Suprapubic skin (tissue), 4 donors: ENCODE results near the gene DNAJC28. TPM values are rescaled to one million over a fixed set of nuclear protein-coding genes. Genes with fewer than 3 reads are reported as not detected.

Experiments used
- DNase-seq, 2 donors: peaks; one replicate each; pipeline ENCODE4 v3.0.0-alpha.2; 2019; ENCODE audit warnings: low spot score in 2 of 2
- H3K27ac ChIP-seq: fragments of 200-600 bp; sonication (generic); one replicate; pipeline ENCODE4 v1.5.1; 2019
- H3K27me3 ChIP-seq: fragments of 200-600 bp; sonication (generic); one replicate; pipeline ENCODE4 v1.5.1; 2019
- H3K36me3 ChIP-seq: fragments of 200-600 bp; sonication (generic); one replicate; pipeline ENCODE4 v1.5.1; 2019
- H3K4me1 ChIP-seq: fragments of 200-600 bp; sonication (generic); one replicate; pipeline ENCODE4 v1.5.1; 2019
- H3K4me3 ChIP-seq: fragments of 200-600 bp; sonication (generic); one replicate; pipeline ENCODE4 v1.5.1; 2019; ENCODE audit warnings: mild to moderate bottlenecking
- H3K9me3 ChIP-seq: fragments of 200-600 bp; sonication (generic); one replicate; pipeline ENCODE4 v1.5.1; 2019
- EP300 ChIP-seq: sonication (generic); formaldehyde crosslinking; IDR thresholded peaks from one replicate; pipeline ENCODE4 v1.6.1; 2017; ENCODE audit warnings: antibody characterized with exemption
- POLR2A ChIP-seq, 2 donors: fragments of 450-650 bp; IDR thresholded peaks; one replicate each; pipeline ENCODE4 v1.6.1; 2017; ENCODE audit warnings: antibody characterized with exemption in 2 of 2, mild to moderate bottlenecking in 2 of 2, moderate library complexity in 2 of 2
- POLR2AphosphoS5 ChIP-seq, 3 donors: sonication (generic); formaldehyde crosslinking; IDR thresholded peaks; one replicate each; pipeline ENCODE4 v1.6.1; 2017; ENCODE audit warnings: antibody characterized with exemption in 3 of 3
- WGBS: methylation state at CpG from one replicate; pipeline ENCODE4 v1.1.5; 2018; 5-methylcytosine and 5-hydroxymethylcytosine counted together
- total RNA-seq, 4 donors: library from RNA; depleted of rRNA; stranded (reverse); fragments of >200 nt; gene quantifications; one replicate each; pipeline ENCODE4 v1.1.0, GENCODE V29; 2016
- TF ChIP-seq, protein P1 (sequence below), 2 donors: fragments of 200-600 bp in 1 of 2; fragments of 450-650 bp in 1 of 2; sonication (generic) in 1 of 2; IDR thresholded peaks; one replicate each; pipeline ENCODE4 v1.5.1; 2016 to 2019; ENCODE audit warnings: antibody characterized with exemption in 2 of 2, mild to moderate bottlenecking in 1 of 2, moderate library complexity in 1 of 2

Gene DNAJC28
- total RNA-seq, 4 donors from 2014 or later, result 1.9 to 4.5 (median 2.8) TPM

DNA sequence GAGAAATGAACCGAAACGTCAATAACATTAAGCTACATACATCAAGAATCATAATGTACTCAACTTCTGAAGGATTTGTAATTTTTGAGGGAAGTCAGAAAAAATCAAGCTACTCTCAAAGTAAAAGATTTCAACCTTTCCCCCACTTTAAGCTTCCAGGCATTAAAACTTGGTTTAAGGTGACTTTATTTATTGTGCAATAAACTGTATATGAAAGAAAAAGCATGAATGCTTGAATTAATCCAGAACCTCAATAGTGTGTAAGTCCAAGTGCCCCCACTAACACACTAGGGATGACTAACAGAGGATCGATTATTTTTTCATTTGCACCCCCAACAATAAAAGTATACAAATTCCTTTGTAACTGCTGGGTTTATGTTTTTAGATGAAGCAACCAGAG, 39.5 kb upstream of the DNAJC28 start:
- H3K4me1 ChIP-seq, result no peaks in the 10 kb centered on the region
- H3K9me3 ChIP-seq, result no peaks in the 10 kb centered on the region
- DNase-seq, result no peak
- H3K4me3 ChIP-seq, result no peak overlapping the region
- TF ChIP-seq EP300, result no peak
- no peak for TF ChIP-seq POLR2AphosphoS5 (IDR thresholded peaks at IDR 0.05)
- TF ChIP-seq, protein P1, sequence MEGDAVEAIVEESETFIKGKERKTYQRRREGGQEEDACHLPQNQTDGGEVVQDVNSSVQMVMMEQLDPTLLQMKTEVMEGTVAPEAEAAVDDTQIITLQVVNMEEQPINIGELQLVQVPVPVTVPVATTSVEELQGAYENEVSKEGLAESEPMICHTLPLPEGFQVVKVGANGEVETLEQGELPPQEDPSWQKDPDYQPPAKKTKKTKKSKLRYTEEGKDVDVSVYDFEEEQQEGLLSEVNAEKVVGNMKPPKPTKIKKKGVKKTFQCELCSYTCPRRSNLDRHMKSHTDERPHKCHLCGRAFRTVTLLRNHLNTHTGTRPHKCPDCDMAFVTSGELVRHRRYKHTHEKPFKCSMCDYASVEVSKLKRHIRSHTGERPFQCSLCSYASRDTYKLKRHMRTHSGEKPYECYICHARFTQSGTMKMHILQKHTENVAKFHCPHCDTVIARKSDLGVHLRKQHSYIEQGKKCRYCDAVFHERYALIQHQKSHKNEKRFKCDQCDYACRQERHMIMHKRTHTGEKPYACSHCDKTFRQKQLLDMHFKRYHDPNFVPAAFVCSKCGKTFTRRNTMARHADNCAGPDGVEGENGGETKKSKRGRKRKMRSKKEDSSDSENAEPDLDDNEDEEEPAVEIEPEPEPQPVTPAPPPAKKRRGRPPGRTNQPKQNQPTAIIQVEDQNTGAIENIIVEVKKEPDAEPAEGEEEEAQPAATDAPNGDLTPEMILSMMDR (IDR thresholded peaks at IDR 0.05), result no peak
- no peak for TF ChIP-seq POLR2A (IDR thresholded peaks at IDR 0.05)
- H3K36me3 ChIP-seq, result peaks cover 90% of the 10 kb centered on the region
- WGBS, result 88% methylated on average over 3 of the region's 3 CpGs
- no peak overlapping the region for H3K27ac ChIP-seq
- no peaks in the 10 kb centered on the region for H3K27me3 ChIP-seq

DNA sequence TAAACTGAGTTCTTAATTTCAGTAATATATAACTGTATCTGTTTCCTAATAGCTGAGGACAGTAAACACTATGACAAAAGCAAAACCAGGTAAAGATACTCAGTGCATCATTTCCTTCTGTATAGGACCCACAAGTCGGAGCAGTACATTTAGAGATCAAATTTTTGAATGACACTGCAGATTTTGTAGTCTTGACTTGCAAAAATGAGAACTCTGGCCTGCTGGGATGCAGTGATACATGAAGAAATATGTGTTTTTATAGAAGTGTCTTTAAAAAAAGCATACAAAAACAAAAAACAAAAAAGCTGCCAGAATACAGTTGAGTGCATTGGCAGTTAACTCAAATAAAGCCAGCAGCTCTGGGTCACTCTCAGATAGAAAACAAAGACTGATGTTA, 31.4 kb upstream of the DNAJC28 start:
- TF ChIP-seq POLR2A (IDR thresholded peaks at IDR 0.05) (no peak), EP300 (no peak)
- TF ChIP-seq, protein P1 (IDR thresholded peaks at IDR 0.05), result no peak
- 71% methylated on average over 1 of the region's 1 CpG for WGBS
- Histone ChIP-seq H3K27me3 (no peaks in the 10 kb centered on the region), H3K9me3 (no peaks in the 10 kb centered on the region), H3K4me3 (no peak overlapping the region), H3K36me3 (peaks cover 52% of the 10 kb centered on the region), H3K27ac (no peak overlapping the region), H3K4me1 (no peaks in the 10 kb centered on the region)
- no peak for DNase-seq

DNA sequence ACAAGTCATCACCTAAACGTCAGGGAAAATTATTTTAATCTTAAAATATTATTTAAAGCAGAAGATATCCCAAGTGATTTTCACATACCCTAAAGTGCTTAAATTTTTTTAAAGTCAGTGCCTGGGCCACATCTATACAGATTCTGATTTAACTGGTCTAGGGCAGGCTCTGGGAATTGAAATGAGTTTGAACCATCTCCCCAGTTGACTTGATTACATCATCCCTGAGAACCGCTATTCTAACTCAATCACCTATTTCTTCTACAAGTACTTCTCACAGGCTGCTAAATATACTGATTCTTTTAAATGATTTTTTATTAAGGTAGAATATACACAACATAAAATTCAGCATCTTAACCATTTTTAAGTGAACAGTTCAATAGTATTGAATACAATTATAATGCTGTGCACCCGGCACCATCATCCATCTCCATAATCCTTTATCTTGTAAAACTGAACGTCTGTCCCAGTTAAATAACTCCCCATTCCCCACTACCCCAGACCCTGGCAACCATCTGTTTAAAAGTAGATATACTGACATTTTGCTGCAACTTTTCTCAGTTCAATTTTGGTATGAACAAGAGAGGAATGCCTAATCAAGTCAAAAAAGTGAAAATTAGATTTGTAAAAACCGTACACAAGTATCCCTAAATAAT, 30.9 kb upstream of the DNAJC28 start:
- peaks cover 52% of the 10 kb centered on the region for H3K36me3 ChIP-seq
- 91% methylated on average over 5 of the region's 5 CpGs for WGBS

DNA sequence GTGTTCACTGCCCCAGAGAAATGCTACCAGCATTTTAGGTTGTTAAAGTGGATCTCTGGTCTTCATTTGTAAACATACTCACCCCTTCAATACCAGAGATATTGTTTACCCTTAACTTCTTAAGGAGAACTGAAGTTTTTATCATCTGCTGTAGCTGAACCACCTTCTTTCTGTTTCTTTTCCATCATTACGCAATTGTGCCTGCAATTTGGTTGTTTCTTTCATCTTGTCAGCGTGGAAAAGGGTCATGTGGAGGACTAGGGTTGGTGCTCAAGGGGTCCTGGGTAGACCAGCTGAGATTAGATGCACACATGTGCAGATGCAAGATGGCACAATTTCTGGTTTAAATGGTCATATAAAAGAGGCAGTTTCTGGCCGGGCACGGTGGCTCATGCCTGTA, 27.4 kb upstream of the DNAJC28 start:
- H3K9me3 ChIP-seq, result no peaks in the 10 kb centered on the region
- H3K4me1 ChIP-seq, result no peaks in the 10 kb centered on the region
- H3K27ac ChIP-seq, result no peak overlapping the region
- H3K27me3 ChIP-seq, result no peaks in the 10 kb centered on the region
- WGBS, result 98% methylated on average over 4 of the region's 4 CpGs
- DNase-seq, result no peak
- peaks cover 71% of the 10 kb centered on the region for H3K36me3 ChIP-seq
- TF ChIP-seq, protein P1 (IDR thresholded peaks at IDR 0.05), result no peak
- TF ChIP-seq POLR2AphosphoS5 (IDR thresholded peaks at IDR 0.05) (no peak), EP300 (no peak), POLR2A (IDR thresholded peaks at IDR 0.05) (no peak)
- H3K4me3 ChIP-seq, result no peak overlapping the region

More for the DNA sequence above, 30.9 kb upstream of the DNAJC28 start:
- H3K9me3 ChIP-seq, result no peaks in the 10 kb centered on the region
- TF ChIP-seq, protein P1 (IDR thresholded peaks at IDR 0.05), result no peak
- no peak for TF ChIP-seq POLR2AphosphoS5 (IDR thresholded peaks at IDR 0.05)
- no peak for TF ChIP-seq EP300
- H3K4me3 ChIP-seq, result no peak overlapping the region
- no peak for DNase-seq
- no peaks in the 10 kb centered on the region for H3K27me3 ChIP-seq
- H3K4me1 ChIP-seq, result no peaks in the 10 kb centered on the region
- no peak overlapping the region for H3K27ac ChIP-seq

DNA sequence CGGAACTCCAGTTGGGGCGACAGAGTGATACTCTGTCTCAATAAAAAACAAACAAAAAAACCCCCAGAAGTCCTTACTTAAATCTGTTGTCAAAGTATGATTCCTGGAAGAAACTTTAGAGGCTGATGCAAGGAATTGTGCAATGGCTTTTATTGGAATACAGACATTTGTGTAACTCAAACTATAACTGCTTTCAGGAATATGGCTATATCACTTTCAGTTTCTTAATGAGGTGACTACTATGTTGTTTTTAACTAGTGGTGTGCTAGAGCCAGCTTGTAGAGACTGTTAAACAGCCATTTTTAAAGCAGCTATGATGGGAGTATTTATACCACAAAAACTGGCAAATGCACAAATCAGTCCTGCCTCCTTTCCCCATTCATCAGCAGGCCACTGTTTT, 22.7 kb upstream of the DNAJC28 start:
- Histone ChIP-seq H3K4me3 (no peak overlapping the region), H3K27me3 (no peaks in the 10 kb centered on the region), H3K36me3 (peaks cover 92% of the 10 kb centered on the region), H3K4me1 (no peaks in the 10 kb centered on the region), H3K27ac (no peak overlapping the region), H3K9me3 (no peaks in the 10 kb centered on the region)
- TF ChIP-seq POLR2AphosphoS5 (IDR thresholded peaks at IDR 0.05) (no peak), EP300 (no peak)
- WGBS, result 96% methylated on average over 2 of the region's 2 CpGs
- no peak for DNase-seq

DNA sequence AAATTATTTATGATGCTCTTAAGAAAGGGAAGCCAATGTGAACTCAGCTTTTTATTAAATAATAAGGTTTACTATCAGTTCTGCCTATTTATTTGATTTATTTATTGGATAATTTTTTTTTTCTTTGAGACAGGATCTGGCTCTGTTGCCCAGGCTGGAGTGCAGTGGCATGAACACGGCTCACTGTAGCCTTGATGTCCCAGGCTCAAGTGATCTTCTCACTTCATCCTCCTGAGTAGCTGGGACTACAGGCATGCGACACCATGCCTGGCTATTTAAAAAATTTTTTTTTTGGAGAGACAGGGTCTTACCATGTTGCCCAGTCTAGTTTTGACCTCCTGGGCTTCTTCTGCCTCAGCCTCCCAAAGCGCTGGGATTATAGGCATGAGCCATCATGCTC, 21.0 kb upstream of the DNAJC28 start:
- no peaks in the 10 kb centered on the region for H3K4me1 ChIP-seq
- H3K4me3 ChIP-seq, result no peak overlapping the region
- WGBS, result 96% methylated on average over 3 of the region's 3 CpGs
- no peak for DNase-seq
- no peaks in the 10 kb centered on the region for H3K9me3 ChIP-seq
- H3K36me3 ChIP-seq, result peaks cover 77% of the 10 kb centered on the region
- H3K27me3 ChIP-seq, result no peaks in the 10 kb centered on the region
- H3K27ac ChIP-seq, result no peak overlapping the region
- no peak for TF ChIP-seq POLR2A (IDR thresholded peaks at IDR 0.05)
- TF ChIP-seq EP300, result no peak
- TF ChIP-seq POLR2AphosphoS5 (IDR thresholded peaks at IDR 0.05), result no peak
